AG04450 (cell line): ENCODE data around the gene PTGDR. TPM values are rescaled to one million over a fixed set of nuclear protein-coding genes. Genes with fewer than 3 reads are reported as not detected.

Source experiments
- CTCF ChIA-PET: fragments of 300-600, 350-600 bp; formaldehyde crosslinking; extraction: SDS; loops from one replicate; lab custom pipeline; 2022; ENCODE audit warnings: antibody characterized with exemption, inconsistent platforms; lab: Charles Lee
- POLR2A ChIA-PET: fragments of 350-600 bp; formaldehyde crosslinking; extraction: SDS; loops from one replicate; lab custom pipeline; 2021; ENCODE audit warnings: antibody characterized with exemption, inconsistent platforms; lab: Yijun Ruan, JAX
- DNase-seq: peaks from one replicate; pipeline ENCODE4 v3.0.0-alpha.2; 2011; ENCODE audit warnings: low read depth, low spot score
- H3K27ac ChIP-seq: one replicate; pipeline ENCODE4 v1.5.1; 2012; ENCODE audit warnings: low read depth, low read length, control low read depth
- H3K27me3 ChIP-seq: one replicate; pipeline ENCODE4 v1.6.0; 2012; ENCODE audit warnings: low read length; ENCODE audit not compliant: control insufficient read depth, insufficient read depth
- H3K4me3 ChIP-seq: 2 replicates; pipeline ENCODE4 v1.5.1; 2011; ENCODE audit warnings: mild to moderate bottlenecking, low read depth, low read length, control low read depth
- H3K9me3 ChIP-seq: 2 replicates; pipeline ENCODE4 v1.5.1; 2012; ENCODE audit warnings: low read length; ENCODE audit not compliant: control insufficient read depth, insufficient read depth
- polyA plus RNA-seq: library from polyadenylated mRNA; depleted of rRNA; stranded (reverse); fragments of >200 nt; gene quantifications from 2 replicates; pipeline ENCODE4 v1.2.3, GENCODE V29; 2011
- TF ChIP-seq, protein P1 (sequence below): IDR thresholded peaks from 2 replicates; pipeline ENCODE4 v1.5.1; 2011; ENCODE audit warnings: low read depth, low read length, control low read depth, inconsistent platforms

PTGDR gene
- polyA plus RNA-seq, 1 experiment, result not detected

GRCh38 chr14:52262600-52262999, 4.9 kb upstream of the PTGDR start:
- TF ChIP-seq, protein P1, sequence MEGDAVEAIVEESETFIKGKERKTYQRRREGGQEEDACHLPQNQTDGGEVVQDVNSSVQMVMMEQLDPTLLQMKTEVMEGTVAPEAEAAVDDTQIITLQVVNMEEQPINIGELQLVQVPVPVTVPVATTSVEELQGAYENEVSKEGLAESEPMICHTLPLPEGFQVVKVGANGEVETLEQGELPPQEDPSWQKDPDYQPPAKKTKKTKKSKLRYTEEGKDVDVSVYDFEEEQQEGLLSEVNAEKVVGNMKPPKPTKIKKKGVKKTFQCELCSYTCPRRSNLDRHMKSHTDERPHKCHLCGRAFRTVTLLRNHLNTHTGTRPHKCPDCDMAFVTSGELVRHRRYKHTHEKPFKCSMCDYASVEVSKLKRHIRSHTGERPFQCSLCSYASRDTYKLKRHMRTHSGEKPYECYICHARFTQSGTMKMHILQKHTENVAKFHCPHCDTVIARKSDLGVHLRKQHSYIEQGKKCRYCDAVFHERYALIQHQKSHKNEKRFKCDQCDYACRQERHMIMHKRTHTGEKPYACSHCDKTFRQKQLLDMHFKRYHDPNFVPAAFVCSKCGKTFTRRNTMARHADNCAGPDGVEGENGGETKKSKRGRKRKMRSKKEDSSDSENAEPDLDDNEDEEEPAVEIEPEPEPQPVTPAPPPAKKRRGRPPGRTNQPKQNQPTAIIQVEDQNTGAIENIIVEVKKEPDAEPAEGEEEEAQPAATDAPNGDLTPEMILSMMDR, result no peak
- DNase-seq, result no peak
- no peak overlapping the region for H3K27ac ChIP-seq
- no peak overlapping the region for H3K4me3 ChIP-seq
- CTCF ChIA-PET, result no interaction called here
- POLR2A ChIA-PET, result no interaction called here
- peaks cover 15% of the 10 kb centered on the region for H3K27me3 ChIP-seq
- H3K9me3 ChIP-seq, result no peaks in the 10 kb centered on the region; the same call in 1 of the 2 replicates

- DNase-seq, result no peak
- Histone ChIP-seq H3K4me3 (no peak overlapping the region), H3K9me3 (no peaks in the 10 kb centered on the region; the same call in 1 of the 2 replicates), H3K27ac (no peak overlapping the region), H3K27me3 (peaks cover 21% of the 10 kb centered on the region)
- TF ChIP-seq, protein P1, result no peak
- ChIA-PET CTCF (no interaction called here), POLR2A (no interaction called here)
These were observed 4.3 kb upstream of the PTGDR start for GRCh38 chr14:52263190-52263589.

DNA sequence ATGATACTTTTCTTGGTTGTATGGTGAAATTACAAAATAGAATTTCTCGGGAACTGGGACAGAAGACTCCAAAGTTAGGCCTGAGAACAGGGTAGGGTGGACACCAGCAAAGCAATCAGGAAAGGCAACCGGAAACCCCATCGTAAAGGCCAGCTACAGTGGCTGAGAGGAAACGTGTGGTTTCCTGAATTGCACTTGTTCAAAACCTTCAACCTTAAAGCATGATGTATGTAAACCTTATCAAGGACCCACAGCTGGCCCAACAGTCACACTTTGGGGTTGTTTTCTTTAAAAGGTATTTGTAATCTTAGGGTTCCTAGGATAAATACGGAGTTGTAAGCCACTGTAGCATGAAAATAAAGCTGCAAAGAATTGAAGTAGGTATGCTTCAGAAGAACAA, 2.2 kb upstream of the PTGDR start:
- H3K9me3 ChIP-seq, result no peaks in the 10 kb centered on the region; the same call in 1 of the 2 replicates
- H3K4me3 ChIP-seq, result no peak overlapping the region
- POLR2A ChIA-PET, result interaction anchor here (0.6 kb wide), 1 partner anchor 96 kb away, joined by 3 read pairs; no protein-coding TSS in a partner anchor
- no peak for DNase-seq
- CTCF ChIA-PET, result no interaction called here
- TF ChIP-seq, protein P1, result no peak
- H3K27ac ChIP-seq, result no peak overlapping the region
- peaks cover 31% of the 10 kb centered on the region for H3K27me3 ChIP-seq

DNA sequence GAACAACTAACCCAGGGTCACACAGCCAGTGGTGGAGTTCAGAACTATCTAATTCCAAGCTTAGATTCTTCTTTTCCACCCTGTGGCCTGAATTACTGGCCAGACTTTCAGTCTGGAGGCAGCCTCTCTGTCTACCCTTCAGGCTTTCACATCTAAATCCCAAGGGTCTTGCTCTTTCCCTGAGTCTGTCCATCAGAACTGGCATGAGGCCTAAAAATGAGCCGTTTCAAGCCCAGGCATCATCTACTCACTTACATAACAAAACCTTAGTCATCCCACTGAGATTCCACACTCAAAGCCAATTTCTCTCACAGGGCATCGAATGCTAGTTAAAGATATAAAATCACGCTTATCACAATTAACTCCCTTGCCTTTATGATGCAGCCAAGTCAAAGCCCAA, 1.3 kb upstream of the PTGDR start:
- TF ChIP-seq, protein P1, result no peak
- DNase-seq, result no peak
- ChIA-PET POLR2A (interaction anchor here (0.6 kb wide), 1 partner anchor 97 kb away, joined by 3 read pairs; no protein-coding TSS in a partner anchor), CTCF (no interaction called here)
- H3K4me3 ChIP-seq, result no peak overlapping the region
- no peak overlapping the region for H3K27ac ChIP-seq
- peaks cover 31% of the 10 kb centered on the region for H3K27me3 ChIP-seq
- no peaks in the 10 kb centered on the region; the same call in 1 of the 2 replicates for H3K9me3 ChIP-seq

DNA sequence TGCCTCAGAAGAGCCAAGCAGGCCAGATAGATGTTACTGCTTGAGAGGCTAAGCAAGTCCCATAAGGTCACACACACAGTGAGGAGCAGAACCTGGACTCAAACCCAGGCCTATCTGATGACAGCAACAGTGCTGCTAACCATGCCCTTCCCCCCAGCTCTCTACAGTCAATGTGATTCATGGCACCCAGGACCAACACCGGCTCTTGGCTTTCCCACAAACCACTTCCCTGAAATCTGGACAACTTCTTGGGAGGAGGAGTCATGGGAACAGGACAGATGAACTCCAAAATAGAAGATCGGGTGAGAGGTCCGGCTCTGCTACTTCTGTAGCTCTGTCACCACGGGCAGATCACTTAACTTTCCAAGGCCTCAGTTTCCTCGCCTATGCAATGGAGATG, 716 bp upstream of the PTGDR start:
- ChIA-PET CTCF (no interaction called here), POLR2A (no interaction called here)
- no peak for DNase-seq
- Histone ChIP-seq H3K4me3 (no peak overlapping the region), H3K9me3 (no peaks in the 10 kb centered on the region; the same call in 1 of the 2 replicates), H3K27me3 (peaks cover 33% of the 10 kb centered on the region), H3K27ac (no peak overlapping the region)
- TF ChIP-seq, protein P1, result no peak
